ENCODE results near the gene AKAP9.

AKAP9 gene

DNA sequence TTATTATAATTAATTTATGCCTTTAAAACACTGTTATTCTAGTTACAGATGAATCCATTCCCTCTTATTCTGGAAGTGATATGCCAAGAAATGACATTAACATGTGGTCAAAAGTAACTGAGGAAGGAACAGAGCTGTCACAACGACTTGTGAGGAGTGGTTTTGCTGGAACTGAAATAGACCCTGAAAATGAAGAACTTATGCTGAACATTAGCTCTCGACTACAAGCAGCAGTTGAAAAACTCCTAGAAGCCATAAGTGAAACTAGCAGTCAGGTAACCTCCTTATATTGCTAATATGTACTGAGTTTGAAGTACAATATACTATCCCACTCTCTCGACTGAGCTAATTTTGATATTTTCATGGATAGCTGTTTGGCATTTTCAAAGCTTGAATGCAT, 112.0 kb downstream of the AKAP9 start:
- Histone ChIP-seq H3K27me3 (ENCODE audit: control insufficient read depth, insufficient read depth, low read length) (no peaks in the 10 kb centered on the region), H3K36me3 (ENCODE audit: control insufficient read depth, insufficient read depth, low read length) (peaks cover 4% of the 10 kb centered on the region), H3K4me1 (ENCODE audit: control insufficient read depth, insufficient read depth, low read length) (peaks cover 9% of the 10 kb centered on the region), H3K4me3 (ENCODE audit: low read length) (no peak overlapping the region), H3K9ac (ENCODE audit: low read length) (no peak overlapping the region), H3K9me3 (ENCODE audit: control insufficient read depth, low read length) (no peaks in the 10 kb centered on the region)

DNA sequence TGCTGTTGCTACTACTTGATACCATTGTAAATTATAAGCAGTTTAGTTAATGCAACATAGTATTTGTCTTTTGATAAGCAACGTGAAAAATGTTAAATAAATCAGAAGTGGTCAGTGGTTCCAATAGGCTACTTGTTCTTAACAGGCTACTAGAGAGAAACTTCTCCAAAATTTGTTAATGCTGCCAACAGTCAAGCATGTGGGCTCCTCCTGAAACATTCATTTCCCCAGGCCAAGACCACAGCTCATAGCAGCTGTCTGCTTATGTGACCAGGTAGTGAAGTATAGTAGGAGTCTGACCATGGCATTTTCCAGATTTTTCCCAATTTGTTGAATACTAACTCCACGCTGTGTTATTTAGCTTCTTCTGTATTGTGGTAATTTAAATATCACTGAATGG, 112.7 kb downstream of the AKAP9 start:
- H3K9me3 ChIP-seq (ENCODE audit: control insufficient read depth, low read length): no peaks in the 10 kb centered on the region

DNA sequence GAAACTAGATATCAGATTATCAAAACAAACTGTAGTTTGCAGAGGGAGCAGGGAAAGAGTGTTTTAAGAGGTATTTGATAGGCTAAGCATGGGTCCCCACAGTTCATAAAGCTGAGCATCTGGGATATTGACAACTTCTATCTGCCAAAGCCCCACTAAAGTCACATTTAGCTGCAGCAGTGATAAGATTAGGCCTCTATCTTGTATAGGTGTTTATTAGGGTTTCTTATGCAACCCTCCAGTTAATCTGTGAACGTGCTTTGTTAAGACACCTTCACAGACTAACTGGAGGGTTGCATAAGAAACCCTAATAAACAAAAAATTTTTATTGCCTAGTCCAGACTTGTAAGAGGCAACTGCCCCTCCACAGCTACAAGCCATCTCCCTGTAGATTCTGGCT, 115.6 kb downstream of the AKAP9 start:
- Histone ChIP-seq H3K9me3 (ENCODE audit: control insufficient read depth, low read length) (no peaks in the 10 kb centered on the region), H3K9ac (ENCODE audit: low read length) (no peak overlapping the region), H3K36me3 (ENCODE audit: control insufficient read depth, insufficient read depth, low read length) (no peaks in the 10 kb centered on the region), H3K27me3 (ENCODE audit: control insufficient read depth, insufficient read depth, low read length) (no peaks in the 10 kb centered on the region), H3K4me3 (ENCODE audit: low read length) (no peak overlapping the region), H3K4me1 (ENCODE audit: control insufficient read depth, insufficient read depth, low read length) (peaks cover 16% of the 10 kb centered on the region)

More for the DNA sequence above, 112.7 kb downstream of the AKAP9 start:
- Histone ChIP-seq H3K4me1 (ENCODE audit: control insufficient read depth, insufficient read depth, low read length) (peaks cover 13% of the 10 kb centered on the region), H3K36me3 (ENCODE audit: control insufficient read depth, insufficient read depth, low read length) (peaks cover 4% of the 10 kb centered on the region), H3K9ac (ENCODE audit: low read length) (no peak overlapping the region), H3K27me3 (ENCODE audit: control insufficient read depth, insufficient read depth, low read length) (no peaks in the 10 kb centered on the region), H3K4me3 (ENCODE audit: low read length) (no peak overlapping the region)

DNA sequence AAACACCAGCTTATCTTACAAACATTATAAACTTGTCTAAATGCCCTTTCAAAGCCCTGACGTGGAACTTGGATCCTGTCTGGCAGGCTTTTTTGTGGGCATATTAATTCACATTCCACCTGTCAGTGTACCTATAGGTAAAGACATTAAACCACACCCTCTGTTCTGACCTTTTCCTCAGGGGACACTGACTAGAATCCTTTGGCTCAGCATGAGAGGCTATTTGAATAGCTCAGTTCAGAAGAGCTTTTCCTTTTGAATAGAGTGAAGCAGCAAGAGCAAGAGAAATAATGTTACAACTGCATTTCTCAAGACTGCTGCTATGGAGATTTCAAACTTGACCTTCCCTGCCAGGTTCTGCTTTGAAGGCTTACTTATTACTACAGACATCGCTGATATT, 116.7 kb downstream of the AKAP9 start:
- no peaks in the 10 kb centered on the region for H3K36me3 ChIP-seq (ENCODE audit: control insufficient read depth, insufficient read depth, low read length)
- H3K9ac ChIP-seq (ENCODE audit: low read length): no peak overlapping the region
- H3K27me3 ChIP-seq (ENCODE audit: control insufficient read depth, insufficient read depth, low read length): no peaks in the 10 kb centered on the region
- no peaks in the 10 kb centered on the region for H3K9me3 ChIP-seq (ENCODE audit: control insufficient read depth, low read length)
- H3K4me3 ChIP-seq (ENCODE audit: low read length): no peak overlapping the region
- peaks cover 16% of the 10 kb centered on the region for H3K4me1 ChIP-seq (ENCODE audit: control insufficient read depth, insufficient read depth, low read length)

DNA sequence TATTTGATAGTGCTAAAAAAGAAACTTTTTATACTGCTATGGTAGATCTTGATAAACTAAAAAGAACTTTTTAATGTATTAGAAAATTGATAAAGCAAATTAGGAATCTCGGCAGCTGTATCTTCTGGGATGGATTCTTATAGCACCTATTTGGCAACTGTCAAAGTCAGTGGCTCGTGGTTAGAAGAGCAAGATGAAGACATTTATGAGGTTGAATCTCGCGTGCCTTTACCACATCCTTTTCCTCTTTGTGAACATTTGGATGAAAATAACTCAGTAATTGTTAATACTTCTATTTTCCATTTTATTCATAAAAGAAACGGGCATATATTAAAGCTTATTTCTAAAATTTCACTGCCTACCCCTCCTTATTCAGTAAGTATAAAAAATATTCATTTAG, 117.4 kb downstream of the AKAP9 start:
- no peak overlapping the region for H3K4me3 ChIP-seq (ENCODE audit: low read length)
- H3K4me1 ChIP-seq (ENCODE audit: control insufficient read depth, insufficient read depth, low read length): peaks cover 16% of the 10 kb centered on the region

DNA sequence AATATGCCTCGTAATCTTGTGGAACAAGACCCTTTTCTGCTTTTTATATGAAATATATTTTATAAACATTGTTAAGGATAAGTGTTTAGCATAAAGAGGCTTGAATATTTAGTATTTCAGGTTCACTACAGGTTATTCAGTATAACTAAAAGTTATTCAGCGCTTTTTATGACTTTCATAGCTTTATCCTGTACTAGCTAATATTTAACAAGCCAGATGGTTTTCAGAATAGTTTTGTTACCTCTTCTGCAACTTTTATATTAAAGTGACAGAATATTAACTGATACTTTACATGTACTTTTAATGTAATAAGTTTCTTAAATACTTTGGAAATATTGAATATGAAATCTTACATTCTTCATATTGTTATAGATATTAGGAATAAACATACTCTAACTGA, 118.2 kb downstream of the AKAP9 start:
- no peaks in the 10 kb centered on the region for H3K36me3 ChIP-seq (ENCODE audit: control insufficient read depth, insufficient read depth, low read length)
- H3K4me3 ChIP-seq (ENCODE audit: low read length): no peak overlapping the region
- H3K4me1 ChIP-seq (ENCODE audit: control insufficient read depth, insufficient read depth, low read length): peaks cover 16% of the 10 kb centered on the region
- H3K27me3 ChIP-seq (ENCODE audit: control insufficient read depth, insufficient read depth, low read length): no peaks in the 10 kb centered on the region
- no peak overlapping the region for H3K9ac ChIP-seq (ENCODE audit: low read length)
- H3K9me3 ChIP-seq (ENCODE audit: control insufficient read depth, low read length): no peaks in the 10 kb centered on the region

More for the DNA sequence above, 117.4 kb downstream of the AKAP9 start:
- no peaks in the 10 kb centered on the region for H3K9me3 ChIP-seq (ENCODE audit: control insufficient read depth, low read length)
- H3K9ac ChIP-seq (ENCODE audit: low read length): no peak overlapping the region
- H3K36me3 ChIP-seq (ENCODE audit: control insufficient read depth, insufficient read depth, low read length): no peaks in the 10 kb centered on the region
- H3K27me3 ChIP-seq (ENCODE audit: control insufficient read depth, insufficient read depth, low read length): no peaks in the 10 kb centered on the region

DNA sequence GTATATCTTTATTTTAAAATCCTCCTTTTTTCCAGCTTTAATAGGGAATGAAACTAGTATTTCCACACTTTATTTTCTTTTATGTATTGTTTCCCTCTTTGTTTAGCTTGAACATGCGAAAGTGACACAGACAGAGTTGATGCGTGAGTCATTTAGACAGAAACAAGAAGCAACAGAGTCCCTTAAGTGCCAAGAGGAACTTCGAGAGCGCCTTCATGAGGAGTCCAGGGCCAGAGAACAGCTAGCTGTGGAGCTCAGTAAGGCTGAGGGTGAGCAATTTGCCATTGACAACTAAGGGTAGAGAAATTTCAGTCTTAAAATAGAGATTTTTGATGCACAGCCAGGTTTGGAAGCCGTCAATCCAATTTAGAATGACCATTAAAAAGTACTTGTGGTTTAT, 120.5 kb downstream of the AKAP9 start:
- Histone ChIP-seq H3K4me1 (ENCODE audit: control insufficient read depth, insufficient read depth, low read length) (peaks cover 16% of the 10 kb centered on the region), H3K9ac (ENCODE audit: low read length) (no peak overlapping the region), H3K36me3 (ENCODE audit: control insufficient read depth, insufficient read depth, low read length) (no peaks in the 10 kb centered on the region), H3K4me3 (ENCODE audit: low read length) (no peak overlapping the region), H3K27me3 (ENCODE audit: control insufficient read depth, insufficient read depth, low read length) (no peaks in the 10 kb centered on the region), H3K9me3 (ENCODE audit: control insufficient read depth, low read length) (no peaks in the 10 kb centered on the region)

DNA sequence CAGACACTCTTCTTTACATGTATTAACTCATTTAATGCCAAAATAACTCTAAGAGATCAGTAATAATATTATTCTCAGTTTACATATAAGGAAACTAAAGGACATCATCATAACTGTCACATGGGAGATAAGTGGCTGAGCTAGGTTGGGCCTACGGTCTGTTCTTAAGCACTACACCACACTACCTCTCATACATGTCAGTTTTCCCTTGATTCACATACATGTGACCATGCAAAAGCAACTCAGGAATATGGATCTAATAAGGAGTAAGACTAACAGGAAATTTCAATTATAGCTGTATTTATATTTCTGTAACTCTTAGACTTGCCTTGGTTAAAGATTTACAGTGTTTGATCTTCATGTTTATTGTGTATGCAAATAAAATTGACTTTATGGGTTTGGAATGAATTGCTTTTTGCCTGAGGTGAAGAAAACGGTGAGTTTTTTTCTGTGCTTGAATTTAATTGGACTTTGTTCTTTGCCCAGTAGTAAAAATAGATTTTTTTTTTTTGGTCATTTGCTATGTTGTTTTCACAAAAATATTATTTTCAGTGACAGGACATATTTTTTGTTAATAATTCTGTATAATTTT, 123.9 kb downstream of the AKAP9 start:
- no peaks in the 10 kb centered on the region for H3K9me3 ChIP-seq (ENCODE audit: control insufficient read depth, low read length)
- no peaks in the 10 kb centered on the region for H3K36me3 ChIP-seq (ENCODE audit: control insufficient read depth, insufficient read depth, low read length)
- no peak overlapping the region for H3K9ac ChIP-seq (ENCODE audit: low read length)
- no peaks in the 10 kb centered on the region for H3K4me1 ChIP-seq (ENCODE audit: control insufficient read depth, insufficient read depth, low read length)
- no peaks in the 10 kb centered on the region for H3K27me3 ChIP-seq (ENCODE audit: control insufficient read depth, insufficient read depth, low read length)
- H3K4me3 ChIP-seq (ENCODE audit: low read length): no peak overlapping the region

DNA sequence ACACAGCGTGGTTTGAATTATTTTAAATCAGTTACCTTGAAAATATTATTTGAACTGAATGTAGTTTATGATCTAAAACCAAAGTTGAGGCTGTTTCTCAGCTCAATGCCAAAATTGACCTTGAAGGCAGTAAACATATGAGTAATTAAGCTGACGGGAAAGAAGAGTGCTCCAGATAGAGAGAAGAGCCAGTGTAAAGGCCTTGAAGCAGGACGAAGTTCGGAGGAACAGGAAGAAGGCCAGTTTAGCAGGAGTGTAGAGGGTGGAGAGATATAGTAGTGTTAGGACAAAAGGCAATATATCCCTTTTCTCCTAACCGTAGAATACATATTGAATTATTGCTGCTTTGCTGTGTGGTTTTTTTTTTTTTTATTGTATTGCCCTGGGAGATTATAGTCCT, 130.4 kb downstream of the AKAP9 start:
- no peaks in the 10 kb centered on the region for H3K4me1 ChIP-seq (ENCODE audit: control insufficient read depth, insufficient read depth, low read length)
- no peaks in the 10 kb centered on the region for H3K36me3 ChIP-seq (ENCODE audit: control insufficient read depth, insufficient read depth, low read length)
- H3K4me3 ChIP-seq (ENCODE audit: low read length): no peak overlapping the region
- H3K9ac ChIP-seq (ENCODE audit: low read length): no peak overlapping the region
- no peaks in the 10 kb centered on the region for H3K9me3 ChIP-seq (ENCODE audit: control insufficient read depth, low read length)
- no peaks in the 10 kb centered on the region for H3K27me3 ChIP-seq (ENCODE audit: control insufficient read depth, insufficient read depth, low read length)

DNA sequence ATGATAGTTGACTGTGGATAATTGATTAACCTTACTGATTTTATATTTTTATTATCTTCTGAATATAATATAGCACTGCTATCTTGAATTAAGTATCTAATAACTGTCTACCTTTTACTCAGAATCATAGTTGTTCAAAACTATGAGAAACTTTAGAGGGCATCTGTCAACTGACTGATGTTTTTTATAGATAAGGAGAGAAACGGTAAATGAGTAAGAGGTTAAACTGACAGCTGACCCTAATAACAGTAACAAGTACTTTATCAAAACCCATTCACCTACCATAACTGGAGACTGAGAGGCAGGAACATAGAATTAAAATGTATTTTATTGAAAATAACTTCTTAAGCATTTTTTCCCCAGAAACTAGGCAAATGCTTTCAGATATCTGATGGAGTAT, 131.5 kb downstream of the AKAP9 start:
- Histone ChIP-seq H3K36me3 (ENCODE audit: control insufficient read depth, insufficient read depth, low read length) (no peaks in the 10 kb centered on the region), H3K27me3 (ENCODE audit: control insufficient read depth, insufficient read depth, low read length) (no peaks in the 10 kb centered on the region), H3K9ac (ENCODE audit: low read length) (no peak overlapping the region), H3K4me1 (ENCODE audit: control insufficient read depth, insufficient read depth, low read length) (no peaks in the 10 kb centered on the region), H3K4me3 (ENCODE audit: low read length) (no peak overlapping the region), H3K9me3 (ENCODE audit: control insufficient read depth, low read length) (no peaks in the 10 kb centered on the region)

DNA sequence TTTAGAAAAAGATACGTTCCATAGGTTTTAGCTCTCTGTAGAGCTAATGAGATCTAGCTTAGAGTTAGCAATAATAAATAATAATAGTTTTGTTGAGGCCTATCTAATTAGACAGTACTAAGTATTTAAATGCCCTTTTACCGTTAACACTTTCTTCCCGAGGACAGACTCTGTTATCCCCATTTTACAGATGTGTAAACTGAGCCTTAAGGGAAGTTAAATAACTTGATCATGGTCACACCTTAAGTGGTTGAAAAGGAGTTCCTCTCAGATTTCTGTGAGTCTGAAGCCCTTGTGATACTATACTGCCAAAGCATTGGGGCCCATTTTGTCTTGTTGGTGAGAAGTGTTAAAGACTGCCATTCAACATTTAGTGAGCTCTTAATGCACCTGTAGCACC, 132.0 kb downstream of the AKAP9 start:
- H3K4me3 ChIP-seq (ENCODE audit: low read length): no peak overlapping the region
- no peaks in the 10 kb centered on the region for H3K27me3 ChIP-seq (ENCODE audit: control insufficient read depth, insufficient read depth, low read length)
- no peak overlapping the region for H3K9ac ChIP-seq (ENCODE audit: low read length)
- H3K9me3 ChIP-seq (ENCODE audit: control insufficient read depth, low read length): no peaks in the 10 kb centered on the region
- no peaks in the 10 kb centered on the region for H3K4me1 ChIP-seq (ENCODE audit: control insufficient read depth, insufficient read depth, low read length)
- H3K36me3 ChIP-seq (ENCODE audit: control insufficient read depth, insufficient read depth, low read length): no peaks in the 10 kb centered on the region

DNA sequence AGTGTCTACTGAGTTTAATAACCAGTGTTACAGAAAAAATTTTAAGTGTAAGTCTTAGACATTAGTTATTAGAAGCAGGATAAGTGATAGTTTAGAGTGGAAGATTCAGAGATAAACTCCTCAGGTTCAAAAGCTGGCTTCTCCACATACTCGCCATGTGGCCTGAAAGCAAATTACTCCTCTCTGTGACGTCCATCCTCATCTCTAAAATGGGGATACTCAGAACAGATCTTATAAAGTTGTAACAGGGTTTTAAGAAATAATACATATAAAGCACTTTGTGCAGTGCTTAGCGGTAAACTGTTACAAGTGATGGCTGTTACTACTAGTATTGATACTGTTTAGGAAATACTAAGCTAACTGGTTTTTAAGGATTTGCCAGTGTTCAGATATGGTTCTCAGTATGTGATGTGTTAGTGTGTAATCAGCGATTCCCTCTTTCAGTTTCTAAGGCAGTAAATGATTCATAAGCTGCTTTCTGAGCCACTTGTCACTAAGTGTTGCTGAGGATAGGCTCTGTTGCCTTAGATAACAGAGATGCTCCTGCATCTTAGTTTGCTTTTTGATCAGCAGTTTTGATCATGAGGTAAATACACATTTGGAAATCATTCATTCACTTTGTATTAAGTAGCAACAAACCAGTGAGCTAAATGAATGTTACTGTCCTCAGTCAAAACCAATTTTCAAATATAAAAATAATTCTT, 134.9 kb downstream of the AKAP9 start:
- Histone ChIP-seq H3K4me3 (ENCODE audit: low read length) (no peak overlapping the region), H3K9ac (ENCODE audit: low read length) (no peak overlapping the region), H3K36me3 (ENCODE audit: control insufficient read depth, insufficient read depth, low read length) (no peaks in the 10 kb centered on the region), H3K9me3 (ENCODE audit: control insufficient read depth, low read length) (no peaks in the 10 kb centered on the region), H3K4me1 (ENCODE audit: control insufficient read depth, insufficient read depth, low read length) (no peaks in the 10 kb centered on the region), H3K27me3 (ENCODE audit: control insufficient read depth, insufficient read depth, low read length) (no peaks in the 10 kb centered on the region)

All from mucosa of stomach (tissue), 1 donor.